DND-41 (cell line): ENCODE data around the gene SRSF3.

Experiments used
- ATAC-seq: fragments of 200-7000 bp; cut with Tn5 transposase; 3 replicates; pipeline ENCODE4 v1.9.1; 2021; ENCODE audit warnings: low read depth; ENCODE audit not compliant: insufficient read depth
- DNase-seq: peaks from one replicate; pipeline ENCODE4 v3.0.0-alpha.2; 2020
- H2AFZ ChIP-seq: 2 replicates; pipeline ENCODE4 v1.6.0; 2012; ENCODE audit warnings: low read depth, low read length
- H3K27ac ChIP-seq: 2 replicates; pipeline ENCODE4 v1.5.1; 2012; ENCODE audit warnings: low read length, inconsistent platforms
- H3K27me3 ChIP-seq: fragments of 200-600 bp; sonication (generic); 2 replicates; pipeline ENCODE4 v1.6.0; 2012; ENCODE audit warnings: low read length, mild to moderate bottlenecking, inconsistent platforms; ENCODE audit not compliant: insufficient read depth, poor library complexity
- H3K36me3 ChIP-seq: 2 replicates; pipeline ENCODE4 v1.5.1; 2012; ENCODE audit warnings: low read length, inconsistent platforms; ENCODE audit not compliant: insufficient read depth
- H3K4me1 ChIP-seq: 2 replicates; pipeline ENCODE4 v1.5.1; 2012; ENCODE audit warnings: mild to moderate bottlenecking, low read length; ENCODE audit not compliant: insufficient read depth
- H3K4me2 ChIP-seq: 2 replicates; pipeline ENCODE4 v1.6.0; 2012; ENCODE audit warnings: mild to moderate bottlenecking, moderate library complexity, low read length, inconsistent platforms; ENCODE audit not compliant: insufficient read depth
- H3K4me3 ChIP-seq, 2 experiments: fragments of 200-600 bp in 1 of 2; shearing (Covaris generic) in 1 of 2; 2 replicates each; pipeline ENCODE4 v1.5.1; 2012 to 2016; ENCODE audit warnings: inconsistent platforms in 2 of 2, low read length in 2 of 2, mild to moderate bottlenecking in 2 of 2, low read depth in 1 of 2, moderate library complexity in 1 of 2
- H3K79me2 ChIP-seq: 2 replicates; pipeline ENCODE4 v1.6.0; 2012; ENCODE audit warnings: low read length, inconsistent platforms; ENCODE audit not compliant: insufficient read depth
- H3K9ac ChIP-seq: 2 replicates; pipeline ENCODE4 v1.6.0; 2012; ENCODE audit warnings: low read depth, mild to moderate bottlenecking, inconsistent platforms, low read length, moderate library complexity
- H3K9me3 ChIP-seq: 2 replicates; pipeline ENCODE4 v1.5.1; 2012; ENCODE audit warnings: low read length, moderate library complexity, mild to moderate bottlenecking, inconsistent platforms; ENCODE audit not compliant: insufficient read depth, severe bottlenecking
- H4K20me1 ChIP-seq: 2 replicates; pipeline ENCODE4 v1.6.0; 2012; ENCODE audit warnings: low read length; ENCODE audit not compliant: insufficient read depth
- EZH2 ChIP-seq: IDR thresholded peaks from 3 replicates; pipeline ENCODE4 v1.6.1; 2012; ENCODE audit warnings: borderline replicate concordance, low read depth, mild to moderate bottlenecking, moderate library complexity, low read length, inconsistent platforms; ENCODE audit not compliant: severe bottlenecking
- TF ChIP-seq, protein P1 (sequence below): IDR thresholded peaks from 2 replicates; pipeline ENCODE4 v1.5.1; 2012; ENCODE audit warnings: borderline replicate concordance, low read length, moderate library complexity, mild to moderate bottlenecking; ENCODE audit not compliant: poor library complexity, severe bottlenecking; ENCODE audit errors: extremely low read depth

Gene SRSF3

DNA sequence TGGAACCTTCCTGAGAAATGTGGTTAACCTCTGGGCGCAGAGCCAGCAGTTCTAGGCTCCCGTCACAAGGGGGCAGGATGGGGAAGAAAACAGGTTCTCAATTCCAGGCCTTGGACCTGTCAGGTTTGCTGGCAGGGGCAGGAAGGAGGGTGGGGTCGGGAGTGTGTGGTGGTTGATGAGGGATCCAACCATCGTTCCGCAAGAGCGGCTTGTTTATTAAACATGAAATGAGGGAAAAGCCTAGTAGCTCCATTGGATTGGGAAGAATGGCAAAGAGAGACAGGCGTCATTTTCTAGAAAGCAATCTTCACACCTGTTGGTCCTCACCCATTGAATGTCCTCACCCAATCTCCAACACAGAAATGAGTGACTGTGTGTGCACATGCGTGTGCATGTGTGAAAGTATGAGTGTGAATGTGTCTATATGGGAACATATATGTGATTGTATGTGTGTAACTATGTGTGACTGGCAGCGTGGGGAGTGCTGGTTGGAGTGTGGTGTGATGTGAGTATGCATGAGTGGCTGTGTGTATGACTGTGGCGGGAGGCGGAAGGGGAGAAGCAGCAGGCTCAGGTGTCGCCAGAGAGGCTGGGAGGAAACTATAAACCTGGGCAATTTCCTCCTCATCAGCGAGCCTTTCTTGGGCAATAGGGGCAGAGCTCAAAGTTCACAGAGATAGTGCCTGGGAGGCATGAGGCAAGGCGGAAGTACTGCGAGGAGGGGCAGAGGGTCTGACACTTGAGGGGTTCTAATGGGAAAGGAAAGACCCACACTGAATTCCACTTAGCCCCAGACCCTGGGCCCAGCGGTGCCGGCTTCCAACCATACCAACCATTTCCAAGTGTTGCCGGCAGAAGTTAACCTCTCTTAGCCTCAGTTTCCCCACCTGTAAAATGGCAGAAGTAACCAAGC, 29.6 kb downstream of the SRSF3 start:
- H3K36me3 ChIP-seq: no peaks in the 10 kb centered on the region
- no peak overlapping the region for H3K4me3 ChIP-seq
- no peaks in the 10 kb centered on the region for H3K79me2 ChIP-seq
- DNase-seq (peak; percentile 84), ATAC-seq (peak; percentile 90)
- no peak for TF ChIP-seq EZH2
- TF ChIP-seq, protein P1, sequence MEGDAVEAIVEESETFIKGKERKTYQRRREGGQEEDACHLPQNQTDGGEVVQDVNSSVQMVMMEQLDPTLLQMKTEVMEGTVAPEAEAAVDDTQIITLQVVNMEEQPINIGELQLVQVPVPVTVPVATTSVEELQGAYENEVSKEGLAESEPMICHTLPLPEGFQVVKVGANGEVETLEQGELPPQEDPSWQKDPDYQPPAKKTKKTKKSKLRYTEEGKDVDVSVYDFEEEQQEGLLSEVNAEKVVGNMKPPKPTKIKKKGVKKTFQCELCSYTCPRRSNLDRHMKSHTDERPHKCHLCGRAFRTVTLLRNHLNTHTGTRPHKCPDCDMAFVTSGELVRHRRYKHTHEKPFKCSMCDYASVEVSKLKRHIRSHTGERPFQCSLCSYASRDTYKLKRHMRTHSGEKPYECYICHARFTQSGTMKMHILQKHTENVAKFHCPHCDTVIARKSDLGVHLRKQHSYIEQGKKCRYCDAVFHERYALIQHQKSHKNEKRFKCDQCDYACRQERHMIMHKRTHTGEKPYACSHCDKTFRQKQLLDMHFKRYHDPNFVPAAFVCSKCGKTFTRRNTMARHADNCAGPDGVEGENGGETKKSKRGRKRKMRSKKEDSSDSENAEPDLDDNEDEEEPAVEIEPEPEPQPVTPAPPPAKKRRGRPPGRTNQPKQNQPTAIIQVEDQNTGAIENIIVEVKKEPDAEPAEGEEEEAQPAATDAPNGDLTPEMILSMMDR: peak; percentile 98
- H3K27me3 ChIP-seq: no peaks in the 10 kb centered on the region
- no peak overlapping the region for H3K9ac ChIP-seq
- no peak overlapping the region for H2AFZ ChIP-seq
- no peak overlapping the region for H3K27ac ChIP-seq
- no peak overlapping the region for H3K4me2 ChIP-seq
- no peaks in the 10 kb centered on the region for H3K9me3 ChIP-seq
- H3K4me1 ChIP-seq: peaks cover 5% of the 10 kb centered on the region
- no peaks in the 10 kb centered on the region for H4K20me1 ChIP-seq

DNA sequence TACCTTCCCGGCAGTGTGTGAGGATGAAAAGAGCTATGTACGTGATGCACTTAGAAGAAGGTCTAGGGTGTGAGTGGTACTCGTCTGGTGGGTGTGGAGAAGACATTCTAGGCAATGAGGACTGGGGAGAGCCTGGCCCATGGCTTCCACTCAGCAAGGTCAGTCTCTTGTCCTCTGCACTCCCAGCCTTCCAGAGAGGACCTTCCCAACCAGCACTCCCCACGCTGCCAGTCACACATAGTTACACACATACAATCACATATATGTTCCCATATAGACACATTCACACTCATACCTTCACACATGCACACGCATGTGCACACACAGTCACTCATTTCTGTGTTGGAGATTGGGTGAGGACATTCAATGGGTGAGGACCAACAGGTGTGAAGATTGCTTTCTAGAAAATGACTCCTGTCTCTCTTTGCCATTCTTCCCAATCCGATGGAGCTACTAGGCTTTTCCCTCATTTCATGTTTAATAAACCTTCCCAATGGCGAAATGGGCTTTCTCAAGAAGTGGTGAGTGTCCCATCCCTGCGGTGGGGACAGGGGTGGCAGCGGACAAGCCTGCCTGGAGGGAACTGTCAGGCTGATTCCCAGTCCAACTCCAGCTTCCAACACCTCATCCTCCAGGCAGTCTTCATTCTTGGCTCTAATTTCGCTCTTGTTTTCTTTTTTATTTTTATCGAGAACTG, 30.4 kb downstream of the SRSF3 start:
- ATAC-seq (no peak), DNase-seq (no peak)
- H2AFZ ChIP-seq: no peak overlapping the region
- H3K36me3 ChIP-seq: no peaks in the 10 kb centered on the region
- no peak overlapping the region for H3K4me3 ChIP-seq
- no peaks in the 10 kb centered on the region for H3K9me3 ChIP-seq
- H3K27me3 ChIP-seq: no peaks in the 10 kb centered on the region
- H3K79me2 ChIP-seq: no peaks in the 10 kb centered on the region
- no peak overlapping the region for H3K9ac ChIP-seq
- H3K27ac ChIP-seq: no peak overlapping the region
- peaks cover 5% of the 10 kb centered on the region for H3K4me1 ChIP-seq
- no peak for TF ChIP-seq EZH2
- TF ChIP-seq, protein P1: no peak
- no peak overlapping the region for H3K4me2 ChIP-seq
- no peaks in the 10 kb centered on the region for H4K20me1 ChIP-seq

DNA sequence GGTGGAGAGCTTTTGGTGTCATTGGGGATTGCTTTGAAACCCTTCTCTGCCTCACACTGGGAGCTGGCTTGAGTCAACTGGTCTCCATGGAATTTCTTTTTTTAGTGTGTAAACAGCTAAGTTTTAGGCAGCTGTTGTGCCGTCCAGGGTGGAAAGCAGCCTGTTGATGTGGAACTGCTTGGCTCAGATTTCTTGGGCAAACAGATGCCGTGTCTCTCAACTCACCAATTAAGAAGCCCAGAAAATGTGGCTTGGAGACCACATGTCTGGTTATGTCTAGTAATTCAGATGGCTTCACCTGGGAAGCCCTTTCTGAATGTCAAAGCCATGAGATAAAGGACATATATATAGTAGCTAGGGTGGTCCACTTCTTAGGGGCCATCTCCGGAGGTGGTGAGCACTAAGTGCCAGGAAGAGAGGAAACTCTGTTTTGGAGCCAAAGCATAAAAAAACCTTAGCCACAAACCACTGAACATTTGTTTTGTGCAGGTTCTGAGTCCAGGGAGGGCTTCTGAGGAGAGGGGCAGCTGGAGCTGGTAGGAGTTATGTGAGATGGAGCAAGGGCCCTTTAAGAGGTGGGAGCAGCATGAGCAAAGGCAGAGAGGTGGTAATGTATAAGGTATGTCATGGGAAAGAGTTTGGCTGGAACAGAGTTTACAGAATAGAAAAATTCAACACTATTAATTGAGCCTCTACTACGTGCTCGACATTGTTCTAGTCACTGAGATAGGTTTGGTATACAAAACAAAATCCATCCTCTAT, 31.2 kb downstream of the SRSF3 start:
- TF ChIP-seq EZH2: no peak
- TF ChIP-seq, protein P1: no peak
- Histone ChIP-seq H3K4me1 (peaks cover 5% of the 10 kb centered on the region), H3K9ac (no peak overlapping the region), H3K4me3 (no peak overlapping the region), H4K20me1 (no peaks in the 10 kb centered on the region), H3K36me3 (no peaks in the 10 kb centered on the region), H3K27ac (no peak overlapping the region), H3K79me2 (no peaks in the 10 kb centered on the region), H2AFZ (no peak overlapping the region), H3K27me3 (no peaks in the 10 kb centered on the region), H3K4me2 (no peak overlapping the region), H3K9me3 (no peaks in the 10 kb centered on the region)
- ATAC-seq: no peak
- DNase-seq: no peak
